SH-SY5Y (cell line): ENCODE measurements around the gene SPRR5.

Source experiments
- GATA2 ChIP-seq: IDR thresholded peaks from 2 replicates; pipeline ENCODE4 v1.6.1; 2011; ENCODE audit warnings: mild to moderate bottlenecking, low read depth, low read length
- GATA3 ChIP-seq: IDR thresholded peaks from 2 replicates; pipeline ENCODE4 v1.6.1; 2011; ENCODE audit warnings: low read depth, mild to moderate bottlenecking, low read length, moderate library complexity

DNA sequence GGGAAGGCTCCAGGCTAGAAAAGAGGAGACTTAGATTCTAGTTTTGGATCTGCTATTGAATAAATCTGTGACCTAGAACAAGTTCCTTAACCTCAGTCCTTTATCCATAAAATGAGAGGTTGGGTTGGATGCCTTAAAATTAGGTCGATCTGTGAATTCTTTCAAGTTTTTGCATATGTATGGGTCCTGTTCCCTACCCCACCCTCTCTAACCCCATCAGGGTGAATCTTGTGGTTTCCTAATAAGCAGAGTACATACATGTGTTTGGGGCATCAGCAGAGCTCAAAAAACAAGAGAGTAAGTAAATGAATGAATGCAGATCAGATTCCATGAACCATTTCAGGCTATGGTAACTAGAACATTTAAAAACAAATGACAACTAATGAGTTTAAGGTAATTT lies 29.7 kb downstream of the SPRR5 start:
- TF ChIP-seq GATA3 (no peak), GATA2 (no peak)
